HL-60/S4 (cell line): Measurements from ENCODE around the gene CDH4.

Experiments
- in situ Hi-C: fragments of 300-500 bp; cut with MboI; formaldehyde crosslinking; loops from 2 replicates; pipeline ENCODE4 v1.14.3; 2022; ENCODE audit warnings: low sequenced_read_pairs

Gene CDH4

DNA sequence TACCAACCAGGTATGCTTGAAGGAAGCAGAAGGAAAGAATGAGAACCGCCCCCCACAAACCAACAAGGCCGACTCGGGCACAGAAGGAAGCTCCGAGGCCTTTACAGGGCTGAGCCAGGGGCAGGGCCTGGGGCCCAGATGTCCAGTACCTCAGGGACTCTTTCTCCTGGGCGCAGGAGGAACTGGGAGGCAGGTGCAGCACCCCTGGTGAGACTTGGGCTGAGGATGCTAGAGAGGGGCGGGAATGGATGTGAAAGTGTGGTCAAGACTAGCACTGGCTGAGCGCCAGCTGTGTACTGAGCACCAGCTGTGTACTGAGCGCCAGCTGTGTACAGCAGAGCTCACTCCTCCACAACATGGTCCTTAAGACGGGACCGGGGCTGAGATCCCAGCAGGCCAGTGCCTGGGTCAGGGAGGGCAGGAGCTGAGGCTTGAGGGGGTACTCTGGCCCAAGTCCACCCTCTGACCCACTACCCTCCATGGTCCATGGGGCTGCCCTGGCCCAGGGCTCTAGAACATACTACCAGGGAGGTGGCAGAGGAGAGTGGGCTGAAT is 444.2 kb downstream of the CDH4 start:
- in situ Hi-C loops = no loop called here

DNA sequence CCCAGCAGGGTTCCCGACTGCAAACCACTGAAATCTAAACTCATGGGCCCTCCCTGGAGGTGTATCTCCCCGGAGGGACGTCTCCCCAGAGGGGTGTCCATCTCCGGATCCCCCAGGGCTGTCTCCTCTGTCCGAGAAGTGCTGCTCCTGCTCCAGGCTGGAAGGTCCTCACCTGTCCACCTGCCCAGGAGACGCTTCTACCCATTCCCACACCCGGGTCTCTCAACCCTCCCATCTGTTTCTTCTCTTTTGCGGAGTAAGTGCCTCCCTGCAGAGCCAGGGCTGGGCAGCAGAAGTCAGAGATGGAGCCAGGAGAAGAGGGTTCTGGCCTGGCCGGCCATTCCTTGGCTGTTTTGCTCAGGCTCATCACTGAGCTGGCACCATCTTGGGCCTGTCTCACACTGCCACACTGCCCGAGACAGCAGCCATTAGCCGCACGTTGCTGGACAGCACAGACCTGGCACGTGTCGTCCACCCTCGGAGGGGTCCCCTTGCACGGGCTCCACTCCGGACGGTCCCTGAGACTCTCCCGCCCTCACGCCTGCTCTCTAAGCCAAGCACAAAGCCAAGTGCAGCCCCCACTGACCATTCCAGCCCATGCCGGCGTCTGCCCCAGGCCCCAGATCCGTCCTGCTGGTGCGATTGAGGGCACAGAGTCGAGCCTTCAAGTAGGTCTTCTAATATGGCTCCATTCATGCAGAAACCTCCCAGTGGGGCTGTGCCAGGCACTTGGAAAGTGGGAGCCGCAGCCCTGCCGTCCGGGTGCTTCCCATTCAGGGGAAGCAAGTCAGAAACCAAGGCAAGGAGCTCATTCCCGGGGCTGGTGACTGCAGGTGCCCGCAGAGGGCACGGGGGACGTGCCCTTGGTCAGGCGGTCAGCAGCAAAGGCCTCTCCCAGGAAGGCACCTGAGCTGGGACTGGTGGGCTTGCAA is 445.9 kb downstream of the CDH4 start:
- in situ Hi-C loops = no loop called here

DNA sequence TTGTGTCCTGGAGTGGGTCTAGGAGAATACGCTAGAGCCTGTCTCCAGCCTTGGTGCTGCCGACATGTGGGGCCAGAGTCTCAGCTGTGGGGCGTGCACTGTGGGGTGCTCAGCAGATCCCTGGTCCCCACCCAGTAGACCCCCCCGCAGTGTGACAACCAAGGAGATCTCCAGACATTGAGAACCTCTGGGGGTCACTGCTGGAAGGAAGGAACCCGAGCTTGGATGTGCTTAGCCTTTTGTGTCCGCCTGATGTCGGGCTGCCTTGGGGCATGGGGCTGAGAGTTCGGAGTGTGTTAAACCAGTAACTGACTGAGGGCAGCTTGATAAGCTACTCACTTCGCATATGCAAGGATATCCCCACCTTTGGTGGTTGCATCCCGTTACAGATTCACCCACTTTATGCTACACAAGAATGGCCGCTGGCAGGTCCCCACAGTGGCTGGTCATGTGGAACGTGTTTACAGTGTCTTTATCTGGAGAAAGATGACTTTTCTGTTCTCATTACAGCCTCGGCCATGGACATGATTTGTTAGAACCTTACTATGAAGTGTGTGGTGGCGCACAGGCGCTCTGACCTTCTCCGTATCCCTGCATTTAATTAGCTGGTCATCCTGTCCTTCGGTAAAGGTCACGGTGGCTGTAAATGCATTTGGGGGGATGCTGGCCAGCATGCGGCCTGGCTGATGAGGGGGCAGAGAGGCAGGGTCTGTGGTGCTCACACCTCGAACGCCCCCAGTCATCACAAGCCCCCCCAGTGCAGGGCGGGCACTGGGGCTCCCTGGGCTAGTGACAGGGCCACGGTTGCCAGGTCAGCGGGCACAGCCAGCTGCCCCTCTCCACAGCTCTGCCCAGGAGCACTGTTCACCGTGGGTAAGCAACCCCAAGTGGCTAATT is 446.8 kb downstream of the CDH4 start:
- in situ Hi-C loops = no loop called here

DNA sequence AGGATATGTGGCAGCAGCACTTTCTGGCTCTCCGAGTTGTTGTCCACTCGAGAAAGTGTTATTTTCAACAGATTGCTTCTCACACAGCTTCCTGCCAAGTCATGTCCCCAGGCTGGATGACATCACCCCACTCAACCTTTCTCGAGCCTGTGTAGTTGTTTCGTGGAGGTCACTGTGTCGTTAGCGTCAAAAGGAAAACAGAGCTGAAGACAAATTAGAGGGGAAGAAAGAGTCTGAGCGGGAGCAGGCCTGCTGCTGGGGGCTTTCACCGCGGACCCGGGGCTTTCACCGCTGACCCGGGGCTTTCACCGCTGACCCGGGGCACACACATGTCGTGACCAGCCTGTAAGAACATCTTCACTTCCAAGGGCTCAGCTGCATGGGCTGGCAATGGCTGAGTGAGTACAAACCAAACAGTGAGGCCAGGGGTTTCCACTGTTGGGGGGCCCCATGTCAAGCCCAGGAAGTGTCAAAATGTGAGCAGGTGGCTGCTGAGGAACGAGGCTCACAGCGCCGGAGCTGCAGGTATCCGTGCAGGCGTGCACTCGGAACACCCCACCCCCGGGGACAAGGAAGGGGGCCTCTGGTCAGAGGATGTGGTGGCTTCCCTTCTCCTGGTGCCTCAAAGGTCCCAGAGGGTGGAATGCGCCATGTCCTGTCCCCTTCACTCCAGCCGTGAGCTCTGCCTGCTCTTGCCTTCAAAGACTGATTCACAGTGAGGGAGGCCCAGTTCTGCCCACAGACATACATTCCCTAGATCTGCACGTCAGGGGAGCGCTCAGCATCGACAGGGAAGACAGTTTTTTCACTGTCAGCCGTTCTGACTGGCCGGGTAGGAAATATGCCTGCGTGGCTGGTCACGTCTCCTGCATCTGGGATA is 447.7 kb downstream of the CDH4 start:
- in situ Hi-C loops = no loop called here

DNA sequence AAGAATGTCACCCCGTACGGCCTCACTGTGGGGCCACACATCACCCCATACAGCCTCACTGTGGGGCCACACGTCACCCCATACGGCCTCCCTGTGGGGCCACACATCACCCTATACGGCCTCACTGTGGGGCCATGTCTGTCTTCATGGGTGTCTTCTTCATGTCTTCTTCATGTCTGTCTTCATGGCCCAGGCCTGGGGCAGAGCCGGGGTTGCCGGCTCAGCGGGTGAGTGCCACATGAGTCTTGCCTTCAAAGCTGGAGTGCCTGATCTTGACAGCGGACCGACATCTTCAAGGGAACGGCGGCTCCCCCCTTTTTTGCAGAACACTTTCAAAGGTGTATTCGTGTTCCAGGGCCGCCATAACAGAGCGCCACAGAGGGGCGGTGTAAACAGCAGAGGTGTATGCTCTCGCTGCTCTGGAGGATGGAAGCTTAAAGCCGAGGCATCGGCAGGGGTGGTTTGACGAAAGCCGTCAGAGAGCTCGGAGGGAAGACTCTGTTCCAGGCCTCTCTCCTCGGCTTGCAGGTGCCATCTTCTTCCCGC is 448.6 kb downstream of the CDH4 start:
- in situ Hi-C loops = no loop called here

DNA sequence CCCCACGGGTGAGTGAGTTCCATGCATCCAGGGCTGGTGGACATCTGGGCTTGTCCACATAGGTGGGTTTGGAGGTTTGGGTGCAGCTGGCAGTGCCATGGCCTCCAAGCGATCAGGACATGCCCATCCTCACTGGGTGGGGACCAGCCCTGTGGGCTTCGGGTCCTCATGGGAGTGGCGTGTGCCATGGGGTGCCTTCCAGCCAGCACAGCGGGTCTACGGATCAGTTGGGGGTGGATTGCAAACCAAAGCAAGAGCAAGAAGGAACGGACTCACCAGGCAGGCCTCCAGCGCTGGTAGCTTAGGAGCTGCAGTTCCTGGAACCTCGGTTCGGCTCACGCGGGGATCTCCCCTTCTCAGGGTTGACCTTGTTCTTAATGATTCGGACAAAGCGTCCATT is 449.3 kb downstream of the CDH4 start:
- in situ Hi-C loops = no loop called here

DNA sequence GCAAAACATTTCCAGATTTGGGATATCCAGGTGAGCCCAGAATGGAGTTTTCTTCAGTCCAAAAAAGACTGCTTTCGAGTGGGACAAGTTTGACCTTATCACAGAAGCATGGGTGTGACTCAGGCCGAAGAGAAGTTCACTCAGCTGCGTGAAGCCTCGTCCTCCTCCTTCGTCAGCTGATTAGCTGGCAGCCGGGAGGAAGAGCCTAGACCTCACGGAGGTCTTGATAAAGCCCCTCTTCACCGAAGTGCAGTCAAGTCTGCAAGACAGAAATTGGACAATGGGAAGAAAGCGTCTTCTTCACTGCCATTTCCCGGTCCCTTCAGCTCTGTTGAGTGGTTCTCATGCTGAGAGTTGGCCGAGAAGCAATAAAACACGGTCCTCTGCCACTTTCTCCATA is 449.7 kb downstream of the CDH4 start:
- in situ Hi-C loops = no loop called here

DNA sequence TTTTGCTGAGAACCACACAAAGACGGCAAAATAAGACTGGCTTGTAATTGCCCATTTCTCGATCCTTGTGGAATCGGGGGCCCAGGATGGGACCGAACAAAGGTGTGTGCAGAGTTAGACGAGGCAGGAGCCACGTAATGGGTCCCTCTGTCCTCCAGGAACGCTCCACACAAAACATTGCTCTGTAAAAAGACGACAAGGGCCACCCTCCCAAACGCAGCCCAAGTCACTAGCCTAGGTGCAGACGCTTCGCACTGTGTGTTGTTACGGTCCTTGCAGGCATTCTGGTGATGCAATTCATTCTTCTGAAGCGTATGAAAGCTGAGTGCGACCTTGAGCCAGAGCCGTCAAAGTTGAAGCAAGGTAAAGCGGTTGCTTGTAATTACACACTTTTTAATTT is 450.2 kb downstream of the CDH4 start:
- in situ Hi-C loops = no loop called here

DNA sequence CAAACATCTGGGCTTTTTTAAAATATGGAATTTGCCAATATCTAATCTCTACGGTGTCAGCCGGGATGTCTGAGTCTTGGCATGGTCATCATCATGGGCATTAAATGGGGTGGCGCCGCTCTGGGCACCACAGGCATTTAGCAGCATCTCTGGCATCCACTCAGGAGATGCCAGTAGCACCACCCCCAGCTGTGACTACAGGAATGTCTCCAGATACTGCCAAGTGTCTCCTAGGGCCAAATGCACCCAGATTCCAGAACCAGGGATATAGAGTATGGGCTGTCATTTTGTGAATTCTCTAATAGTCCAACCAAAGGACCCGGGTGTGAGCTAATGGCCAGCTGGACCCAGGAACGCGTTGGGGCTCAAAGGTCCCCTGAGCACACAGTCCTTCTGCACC is 452.6 kb downstream of the CDH4 start:
- in situ Hi-C loops = no loop called here

DNA sequence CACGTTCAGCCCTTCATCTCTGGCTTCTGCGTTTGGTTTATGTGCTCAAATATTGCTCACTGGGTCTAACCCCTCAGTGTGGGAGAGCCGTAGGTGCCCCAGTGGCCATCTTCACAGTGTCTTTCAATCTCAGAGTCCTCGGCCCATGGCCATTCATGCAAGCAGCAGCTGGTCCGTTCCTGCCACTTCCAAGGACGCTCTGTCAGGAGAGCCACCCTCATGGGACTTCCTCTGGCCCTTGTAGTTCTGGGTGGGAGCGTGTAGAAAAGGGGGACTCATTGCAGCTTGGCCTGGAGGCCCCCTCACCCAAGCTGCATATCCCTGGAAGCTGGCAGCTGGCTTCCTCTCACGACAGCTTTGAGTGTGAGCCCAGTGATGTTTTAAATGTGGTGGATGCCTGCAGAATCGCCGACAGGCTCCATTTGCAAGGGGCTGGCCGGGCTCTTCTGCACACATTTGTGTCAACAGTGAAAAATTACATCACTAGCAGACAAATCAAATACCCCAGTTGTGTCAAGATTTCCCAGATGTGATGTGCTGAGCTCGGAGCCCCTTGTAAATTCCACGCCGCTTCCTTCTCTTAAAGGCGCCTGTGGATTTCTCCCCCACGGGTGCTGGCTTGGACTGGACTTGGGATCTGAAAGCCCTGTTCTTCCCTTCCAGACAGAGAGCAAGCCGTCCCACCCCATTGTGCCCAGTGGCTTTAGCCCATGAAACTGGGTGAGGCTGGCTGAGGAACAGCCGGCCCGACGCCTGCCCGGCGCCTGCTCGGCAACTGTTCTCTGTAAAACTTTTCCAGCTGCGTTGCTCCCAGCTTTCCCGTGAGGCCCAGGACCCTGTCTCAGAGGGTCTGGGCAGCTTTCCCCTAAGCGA is 453.6 kb downstream of the CDH4 start:
- in situ Hi-C loops = no loop called here

DNA sequence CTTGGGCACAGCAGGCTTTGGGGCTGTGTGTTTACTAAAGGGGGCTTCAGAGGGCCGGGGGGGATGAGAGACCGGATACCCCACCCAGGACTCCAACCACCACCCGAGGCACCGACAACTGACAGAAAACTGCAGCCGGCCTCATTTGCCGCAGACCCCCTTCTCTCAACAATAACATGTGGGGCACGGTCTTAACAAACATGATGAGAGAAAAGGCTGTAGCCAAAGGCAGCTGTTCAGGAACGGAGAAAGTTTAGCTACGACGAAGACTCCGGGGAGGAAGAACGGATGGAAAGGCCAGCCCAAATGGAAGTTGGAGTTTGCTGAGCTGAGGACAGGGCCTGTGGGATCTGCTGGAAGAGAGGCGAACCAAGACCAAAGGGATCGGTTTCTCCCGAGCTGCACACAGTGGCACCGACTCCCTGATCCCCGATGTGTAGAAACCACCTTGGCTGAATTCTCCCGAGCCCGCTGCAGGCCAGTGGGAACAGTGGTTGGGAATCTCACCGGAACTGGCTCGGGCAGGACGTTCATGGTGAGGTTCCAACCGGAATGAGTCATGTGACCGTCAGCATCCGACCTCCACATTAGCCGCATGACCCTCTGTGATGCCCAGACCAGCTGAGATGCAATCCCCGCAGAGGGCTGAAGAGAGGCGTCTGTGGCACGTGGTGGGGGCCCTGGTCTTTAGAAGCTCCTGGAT is 454.3 kb downstream of the CDH4 start:
- in situ Hi-C loops = no loop called here

DNA sequence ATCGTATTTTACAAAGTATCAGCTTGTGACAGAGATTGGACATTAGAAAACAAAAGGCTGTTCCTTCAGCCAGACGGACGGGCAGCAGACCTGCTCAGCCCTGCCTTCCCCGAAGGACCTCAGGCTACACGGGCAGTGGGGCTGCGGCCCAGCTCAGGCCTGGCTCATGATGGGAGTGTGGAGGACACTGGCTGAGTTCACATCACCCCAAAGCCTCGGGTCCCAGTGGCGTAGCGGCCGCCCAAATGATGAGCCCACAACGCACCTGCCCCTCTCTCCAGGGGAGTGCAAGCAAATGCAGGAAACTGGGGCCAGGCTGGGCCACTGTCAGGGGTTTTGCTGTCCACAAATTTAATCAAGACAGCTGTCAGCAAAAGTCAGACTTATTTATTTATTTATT is 456.8 kb downstream of the CDH4 start:
- in situ Hi-C loops = no loop called here

DNA sequence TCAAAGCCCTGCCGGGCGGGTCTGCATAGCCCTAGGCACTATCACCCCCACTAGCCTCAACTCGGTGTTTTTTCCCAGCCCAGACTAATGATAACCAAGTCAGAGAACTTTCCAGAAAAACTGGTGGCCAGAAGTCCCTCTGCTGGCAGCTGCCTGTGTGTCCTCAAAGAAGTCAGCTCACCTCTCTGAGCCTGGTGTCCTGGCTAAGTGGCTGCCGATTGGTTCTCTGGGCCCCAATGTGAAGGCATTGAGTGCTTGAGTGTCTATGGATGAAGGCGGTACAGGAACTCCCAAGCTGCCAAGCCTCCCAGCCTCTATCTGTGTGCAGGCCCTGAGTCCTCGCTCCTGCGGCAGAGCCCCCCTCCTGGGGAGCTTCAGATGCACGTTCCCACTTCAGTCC is 458.0 kb downstream of the CDH4 start:
- in situ Hi-C loops = no loop called here

DNA sequence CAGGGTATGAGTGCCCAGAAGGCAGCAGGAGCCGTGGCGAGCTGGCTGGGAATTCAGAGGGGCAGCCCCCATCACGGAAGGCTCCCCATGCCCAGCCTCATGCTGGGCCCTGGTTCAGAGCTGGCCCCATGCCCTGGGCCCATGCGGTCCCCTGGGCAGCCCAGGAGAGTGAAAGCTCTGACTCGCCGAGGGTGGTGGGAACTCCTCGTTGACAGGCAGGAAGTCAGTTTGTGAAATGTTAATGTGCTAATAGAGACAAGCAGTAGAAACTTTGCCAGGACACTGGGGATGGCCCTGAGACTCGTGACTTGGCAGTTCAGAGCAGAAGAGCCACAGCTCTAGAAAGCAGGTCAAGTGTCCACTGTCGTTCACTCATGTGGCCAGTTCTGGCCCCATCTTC is 460.6 kb downstream of the CDH4 start:
- in situ Hi-C loops = no loop called here

DNA sequence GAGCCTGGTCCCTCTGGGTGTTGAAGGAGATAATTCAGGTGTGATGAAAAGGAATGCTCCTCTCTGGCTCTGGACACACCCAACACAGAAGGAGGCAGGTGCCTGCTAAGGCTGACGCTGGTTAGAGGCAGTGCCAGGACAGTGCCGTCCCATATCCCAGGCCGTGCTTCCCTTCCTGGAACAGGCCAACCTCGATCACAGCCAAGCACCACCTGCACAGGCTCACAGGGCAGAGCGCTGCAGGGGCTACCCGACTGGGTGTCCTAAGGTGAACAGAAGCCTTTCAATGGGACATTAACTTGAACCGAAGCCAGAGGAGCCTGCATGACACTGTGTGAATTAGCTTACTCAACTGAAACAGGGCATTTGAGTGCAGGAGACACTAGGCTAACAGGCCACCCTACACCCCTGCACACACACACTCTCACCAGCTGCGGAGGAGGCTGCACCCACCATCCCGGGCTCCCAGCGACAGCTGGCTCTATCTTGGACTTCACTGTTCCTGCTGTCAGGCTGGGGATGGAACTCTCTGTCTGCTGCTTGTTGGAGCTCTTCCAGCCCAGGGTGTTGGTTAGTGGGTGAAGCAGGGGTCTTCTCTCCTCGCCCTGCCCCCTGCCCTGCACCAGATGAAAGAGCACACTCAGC is 466.4 kb downstream of the CDH4 start:
- in situ Hi-C loops = no loop called here

DNA sequence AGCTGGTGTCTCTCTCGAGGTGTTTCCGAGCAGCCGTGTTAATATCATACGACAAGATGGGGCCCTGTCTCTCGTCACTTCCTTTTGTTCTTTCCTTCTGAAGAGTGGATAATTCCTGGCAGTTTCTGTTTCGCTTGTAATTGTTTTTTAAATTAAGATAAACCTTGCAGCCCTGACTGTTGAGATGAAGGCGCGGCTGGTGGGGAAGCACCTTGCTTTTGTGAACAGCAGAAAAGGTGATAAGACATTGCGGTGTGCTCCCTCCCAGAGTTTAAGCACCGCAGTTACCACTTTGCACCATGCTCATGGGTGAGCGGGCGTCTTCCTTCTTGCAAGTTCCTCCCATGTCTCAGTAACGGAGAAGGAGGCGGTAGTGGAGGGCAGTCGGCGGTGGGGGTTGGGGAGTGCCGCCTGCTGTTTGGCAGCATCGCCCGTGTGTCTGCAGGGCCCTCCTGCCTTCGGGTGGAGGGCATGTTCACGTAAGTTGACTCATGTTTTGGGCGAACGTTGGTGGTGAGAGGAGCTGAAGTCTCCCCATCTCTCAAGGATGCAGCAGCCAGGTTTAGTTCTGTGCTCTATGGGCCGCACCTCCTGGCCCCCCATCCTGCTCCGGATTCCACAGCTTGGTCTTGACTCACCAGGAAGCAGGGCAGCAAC is 467.8 kb downstream of the CDH4 start:
- in situ Hi-C loops = no loop called here

DNA sequence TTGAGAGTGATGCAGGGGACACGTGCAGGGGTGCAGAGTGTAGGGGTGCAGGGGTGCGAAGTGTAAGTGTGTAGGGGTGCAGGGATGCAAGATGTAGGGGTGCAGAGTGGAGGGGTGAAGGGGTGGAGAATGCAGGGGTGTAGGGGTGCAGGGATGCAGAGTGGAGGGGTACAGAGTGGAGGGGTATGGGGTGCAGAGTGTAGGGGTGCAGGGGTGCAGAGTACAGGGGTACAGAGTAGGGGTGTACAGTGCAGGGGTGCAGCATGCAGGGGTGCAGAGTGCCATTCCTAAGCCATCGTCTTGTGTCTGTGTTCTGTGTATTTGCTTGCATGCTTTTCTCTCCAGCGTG is 468.3 kb downstream of the CDH4 start:
- in situ Hi-C loops = no loop called here

DNA sequence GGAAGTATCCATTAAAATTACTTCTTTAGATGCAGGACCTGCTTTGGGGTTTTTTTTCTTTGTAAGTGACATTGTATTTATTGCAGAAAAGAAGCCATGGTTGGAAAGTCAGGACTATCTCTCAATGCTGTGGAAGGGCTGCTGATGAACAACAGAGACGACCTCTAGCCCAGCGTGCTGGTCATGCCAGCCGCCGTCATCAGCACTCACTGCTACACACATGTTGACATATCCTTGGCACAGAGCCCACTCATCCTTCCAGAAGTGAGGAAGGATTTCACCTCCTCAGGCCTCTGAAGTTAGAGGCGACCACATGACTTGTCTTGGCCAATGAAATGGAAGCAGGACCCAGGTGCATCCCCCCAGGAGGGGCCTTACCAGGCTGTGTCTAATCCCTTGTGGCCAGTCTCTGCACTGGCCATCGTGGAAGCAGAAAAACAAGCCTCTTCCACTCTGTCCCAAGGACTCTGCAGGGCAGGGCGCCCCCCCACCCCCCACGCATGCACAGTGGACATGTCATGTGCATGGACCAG is 470.2 kb downstream of the CDH4 start:
- in situ Hi-C loops = no loop called here
